Lung (tissue), 12 donors: ENCODE measurements around the gene HACE1. TPM values are rescaled to one million over a fixed set of nuclear protein-coding genes. Genes with fewer than 3 reads are reported as not detected.

Experiments used
- ATAC-seq: fragments of 200-7000 bp; cut with Tn5 transposase; one replicate; pipeline ENCODE4 v1.9.1; 2020; ENCODE audit warnings: moderate number of reproducible peaks; ENCODE audit not compliant: insufficient read depth, low FRiP score
- DNase-seq, 3 donors: peaks; one replicate each; pipeline ENCODE4 v3.0.0-alpha.2; 2013 to 2017
- H3K27ac ChIP-seq, 2 donors: one replicate each; pipeline ENCODE4 v1.5.1; 2013; ENCODE audit warnings: mild to moderate bottlenecking in 2 of 2, moderate library complexity in 2 of 2, control low read depth in 1 of 2, inconsistent platforms in 1 of 2, low read depth in 1 of 2, low read length in 1 of 2
- H3K27me3 ChIP-seq, 3 donors: one replicate each; pipeline ENCODE4 v1.5.1; 2013; ENCODE audit warnings: low read length in 2 of 3; ENCODE audit not compliant: control insufficient read depth in 3 of 3, insufficient read depth in 3 of 3
- H3K36me3 ChIP-seq, 4 donors: one replicate each; pipeline ENCODE4 v1.5.1; 2013; ENCODE audit warnings: low read length in 4 of 4, mild to moderate bottlenecking in 1 of 4, moderate library complexity in 1 of 4; ENCODE audit not compliant: control insufficient read depth in 4 of 4, insufficient read depth in 4 of 4
- H3K4me1 ChIP-seq, 5 donors: one replicate each; pipeline ENCODE4 v1.5.1; 2013; ENCODE audit warnings: low read length in 5 of 5, mild to moderate bottlenecking in 2 of 5, moderate library complexity in 1 of 5; ENCODE audit not compliant: control insufficient read depth in 5 of 5, insufficient read depth in 5 of 5
- H3K4me3 ChIP-seq: one replicate; pipeline ENCODE4 v1.5.1; 2013; ENCODE audit warnings: mild to moderate bottlenecking, control low read depth, moderate library complexity
- H3K9ac ChIP-seq, 2 donors: one replicate each; pipeline ENCODE4 v1.5.1; 2013; ENCODE audit warnings: low read length in 2 of 2, control low read depth in 1 of 2; ENCODE audit not compliant: insufficient read depth in 1 of 2
- H3K9me3 ChIP-seq, 4 donors: one replicate each; pipeline ENCODE4 v1.5.1; 2013; ENCODE audit warnings: low read length in 3 of 4, mild to moderate bottlenecking in 1 of 4, moderate library complexity in 1 of 4; ENCODE audit not compliant: control insufficient read depth in 4 of 4, insufficient read depth in 3 of 4
- CTCF ChIP-seq: IDR thresholded peaks from 2 replicates; pipeline ENCODE4 v1.5.1; 2012; ENCODE audit warnings: mild to moderate bottlenecking; ENCODE audit errors: control extremely low read depth, extremely low read depth
- WGBS, 2 donors: extraction: QIAGEN DNeasy Blood & Tissue Kit; methylation state at CpG; one replicate each; pipeline ENCODE4 v1.1.7; 2013; 5-methylcytosine and 5-hydroxymethylcytosine counted together
- polyA plus RNA-seq, 2 donors: library from polyadenylated mRNA; stranded (reverse); fragments of 200-250 nt; gene quantifications; one replicate each; pipeline ENCODE4 v1.2.1, GENCODE V29; 2013
- total RNA-seq, 2 donors: library from RNA; depleted of rRNA in 1 of 2; stranded (reverse); fragments of >200 nt in 1 of 2; gene quantifications; one replicate each; pipeline ENCODE4 v1.2.1, GENCODE V29; 2014 to 2021
- donor health status: control.
- donor health status: control.
- donor health status: Bipolar disorder and iron deficiency.
- donor health status: healthy.
- donor health status: DM: yes; HTN: yes; CAD: no.

HACE1 gene
- total and polyA plus RNA-seq, 4 donors = 4.6 to 38.0 (median 9.4) TPM

- no peaks in the 10 kb centered on the region for H3K27me3 ChIP-seq
- H3K9me3 ChIP-seq = no peaks in the 10 kb centered on the region
- H3K4me1 ChIP-seq = no peaks in the 10 kb centered on the region
- no peaks in the 10 kb centered on the region for H3K36me3 ChIP-seq
- no peak overlapping the region for H3K27ac ChIP-seq
- no peak for TF ChIP-seq CTCF
- no peak for DNase-seq
- 47 to 80% methylated on average over 1 of the region's 1 CpG for WGBS, 2 donors
- H3K4me3 ChIP-seq = no peak overlapping the region
- ATAC-seq = no peak
- no peak overlapping the region for H3K9ac ChIP-seq
These were observed 141.0 kb downstream of the HACE1 start for GRCh38 chr6:104718672-104719071.

- 92 to 93% methylated on average over 4 of the region's 4 CpGs for WGBS, 2 donors
- no peaks in the 10 kb centered on the region for H3K9me3 ChIP-seq
- no peak overlapping the region for H3K27ac ChIP-seq
- no peaks in the 10 kb centered on the region for H3K27me3 ChIP-seq
- H3K4me1 ChIP-seq = no peaks in the 10 kb centered on the region
- no peak for TF ChIP-seq CTCF
- H3K9ac ChIP-seq = no peak overlapping the region
- no peaks in the 10 kb centered on the region for H3K36me3 ChIP-seq
- no peak overlapping the region for H3K4me3 ChIP-seq
- ATAC-seq (no peak), DNase-seq (no peak)
These were observed 142.9 kb downstream of the HACE1 start for GRCh38 chr6:104716858-104717257.

- WGBS, 2 donors = 81 to 94% methylated on average over 3 of the region's 3 CpGs
- ATAC-seq = no peak
These were observed 144.9 kb downstream of the HACE1 start for GRCh38 chr6:104714796-104715195.

More at GRCh38 chr6:104714796-104715195, 144.9 kb downstream of the HACE1 start:
- no peak for DNase-seq
- H3K27me3 ChIP-seq = no peaks in the 10 kb centered on the region
- no peak for TF ChIP-seq CTCF
- H3K9ac ChIP-seq = no peak overlapping the region
- H3K4me1 ChIP-seq = no peaks in the 10 kb centered on the region
- H3K4me3 ChIP-seq = no peak overlapping the region
- H3K27ac ChIP-seq = no peak overlapping the region
- no peaks in the 10 kb centered on the region for H3K9me3 ChIP-seq
- H3K36me3 ChIP-seq = no peaks in the 10 kb centered on the region
